ENCODE results near the gene ECE1. TPM values are rescaled to one million over a fixed set of nuclear protein-coding genes. Genes with fewer than 3 reads are reported as not detected.
"Not testable (repeated sequence)": the region's sequence is repeated elsewhere in the genome, so short reads cannot be mapped to it uniquely, and the experiment has no call there.

Gene ECE1
- total RNA-seq, 1 donor from 2014 or later = 209 TPM

DNA sequence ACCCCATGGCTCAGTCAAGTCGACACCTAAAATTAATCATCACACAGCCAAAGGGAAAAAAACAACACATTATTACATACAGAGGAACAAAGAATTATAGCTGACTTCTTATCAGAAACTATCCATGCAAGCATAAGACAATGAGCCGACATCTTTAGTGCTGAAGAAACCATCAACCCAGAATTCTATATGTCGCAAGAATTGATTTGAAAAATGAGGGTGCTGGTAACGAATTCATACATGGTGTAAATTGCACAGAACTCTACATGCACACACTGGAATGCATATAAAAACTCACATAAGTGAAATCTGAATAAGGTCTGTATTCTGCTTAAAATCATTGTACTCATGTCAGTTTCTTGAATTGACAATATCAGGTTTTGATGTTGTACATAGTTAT lies 88.6 kb downstream of the ECE1 start:
- H3K27me3 Mint-ChIP-seq = peaks cover under 1% of the 10 kb centered on the region

DNA sequence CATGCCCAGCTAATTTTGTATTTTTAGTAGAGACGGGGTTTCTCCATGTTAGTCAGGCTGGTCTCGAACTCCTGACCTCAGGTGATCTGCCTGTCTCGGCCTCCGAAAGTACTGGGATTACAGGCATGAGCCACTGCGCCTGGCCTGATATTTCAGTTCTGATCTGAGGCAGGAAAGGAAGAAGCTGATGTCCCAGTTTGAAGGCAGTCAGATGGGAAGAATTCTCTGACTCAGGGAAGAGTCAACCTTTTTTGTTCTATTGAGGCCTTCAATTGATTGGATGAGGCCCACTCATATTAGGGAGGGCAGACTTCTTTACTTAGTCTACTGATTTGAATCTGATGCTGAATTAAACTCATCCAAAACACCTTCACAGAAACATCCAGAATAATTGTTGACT lies 89.0 kb downstream of the ECE1 start:
- intact Hi-C loops (cut with micrococcal nuclease); H3K27ac Mint-ChIP-seq; H3K4me3 Mint-ChIP-seq; H3K9me3 Mint-ChIP-seq; H3K4me1 Mint-ChIP-seq; CTCF ChIA-PET; H3K36me3 Mint-ChIP-seq (ENCODE audit: low read depth); POLR2A ChIA-PET; H3K27me3 Mint-ChIP-seq; DNase-seq; ATAC-seq (ENCODE audit: low read depth): not testable (repeated sequence)

More for the DNA sequence above, 88.6 kb downstream of the ECE1 start:
- no peaks in the 10 kb centered on the region for H3K4me1 Mint-ChIP-seq
- no peak for DNase-seq
- ChIA-PET POLR2A (no interaction called here), CTCF (no interaction called here)
- H3K9me3 Mint-ChIP-seq = no peaks in the 10 kb centered on the region
- TF ChIP-seq, protein P1, sequence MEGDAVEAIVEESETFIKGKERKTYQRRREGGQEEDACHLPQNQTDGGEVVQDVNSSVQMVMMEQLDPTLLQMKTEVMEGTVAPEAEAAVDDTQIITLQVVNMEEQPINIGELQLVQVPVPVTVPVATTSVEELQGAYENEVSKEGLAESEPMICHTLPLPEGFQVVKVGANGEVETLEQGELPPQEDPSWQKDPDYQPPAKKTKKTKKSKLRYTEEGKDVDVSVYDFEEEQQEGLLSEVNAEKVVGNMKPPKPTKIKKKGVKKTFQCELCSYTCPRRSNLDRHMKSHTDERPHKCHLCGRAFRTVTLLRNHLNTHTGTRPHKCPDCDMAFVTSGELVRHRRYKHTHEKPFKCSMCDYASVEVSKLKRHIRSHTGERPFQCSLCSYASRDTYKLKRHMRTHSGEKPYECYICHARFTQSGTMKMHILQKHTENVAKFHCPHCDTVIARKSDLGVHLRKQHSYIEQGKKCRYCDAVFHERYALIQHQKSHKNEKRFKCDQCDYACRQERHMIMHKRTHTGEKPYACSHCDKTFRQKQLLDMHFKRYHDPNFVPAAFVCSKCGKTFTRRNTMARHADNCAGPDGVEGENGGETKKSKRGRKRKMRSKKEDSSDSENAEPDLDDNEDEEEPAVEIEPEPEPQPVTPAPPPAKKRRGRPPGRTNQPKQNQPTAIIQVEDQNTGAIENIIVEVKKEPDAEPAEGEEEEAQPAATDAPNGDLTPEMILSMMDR (IDR thresholded peaks at IDR 0.05) = no peak
- H3K27ac Mint-ChIP-seq = no peak overlapping the region
- H3K36me3 Mint-ChIP-seq (ENCODE audit: low read depth) = no peaks in the 10 kb centered on the region
- no peak overlapping the region for H3K4me3 Mint-ChIP-seq
- no peak for ATAC-seq (ENCODE audit: low read depth)
- intact Hi-C loops (cut with micrococcal nuclease) = no loop called here

DNA sequence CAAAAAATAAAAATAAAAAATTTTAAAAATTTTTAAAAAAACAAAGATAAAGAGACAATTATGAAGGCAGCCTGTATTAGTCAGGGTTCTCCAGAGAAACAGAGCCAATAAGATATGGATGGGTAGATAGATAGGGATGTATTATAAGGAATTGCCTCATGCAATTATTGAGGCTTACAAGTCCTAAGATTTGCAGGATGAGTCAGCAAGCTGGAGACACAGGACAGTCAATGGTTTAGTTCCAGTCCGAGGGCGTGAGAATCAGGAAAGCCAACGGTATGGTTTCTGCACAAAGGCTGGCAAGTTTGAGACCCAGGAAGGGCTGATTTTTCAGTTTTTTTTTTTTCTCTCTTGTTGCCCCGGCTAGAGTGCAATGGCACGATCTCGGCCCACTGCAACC lies 89.5 kb downstream of the ECE1 start:
- intact Hi-C loops (cut with micrococcal nuclease) = no loop called here
- no peak overlapping the region for H3K4me3 Mint-ChIP-seq
- peaks cover 4% of the 10 kb centered on the region for H3K27me3 Mint-ChIP-seq
- no peak overlapping the region for H3K27ac Mint-ChIP-seq
- TF ChIP-seq, protein P1 (IDR thresholded peaks at IDR 0.05) = no peak
- DNase-seq = no peak
- no peaks in the 10 kb centered on the region for H3K9me3 Mint-ChIP-seq
- ATAC-seq (ENCODE audit: low read depth) = no peak
- H3K36me3 Mint-ChIP-seq (ENCODE audit: low read depth) = no peaks in the 10 kb centered on the region
- ChIA-PET CTCF (no interaction called here), POLR2A (no interaction called here)
- H3K4me1 Mint-ChIP-seq = no peaks in the 10 kb centered on the region

DNA sequence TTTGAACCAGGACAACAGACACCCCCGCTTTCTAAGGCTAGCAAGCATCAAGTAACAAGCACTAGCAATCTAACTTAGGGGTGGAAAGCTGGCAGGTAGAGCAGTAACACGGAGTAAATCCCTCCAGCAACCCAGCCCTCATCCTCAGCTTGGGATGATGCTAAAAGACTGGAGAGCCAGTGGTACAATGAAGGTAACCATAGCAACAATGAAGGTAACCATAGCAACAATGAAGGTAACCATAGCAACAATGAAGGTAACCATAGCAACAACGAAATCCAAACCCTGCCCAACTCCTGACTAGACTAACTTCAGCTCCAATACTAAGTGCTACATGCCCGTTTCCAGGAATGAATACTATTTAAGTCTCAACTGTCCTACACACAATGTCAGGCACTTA lies 91.3 kb downstream of the ECE1 start:
- Mint-ChIP-seq H3K27me3 (peaks cover 6% of the 10 kb centered on the region), H3K27ac (no peak overlapping the region), H3K4me3 (no peak overlapping the region), H3K9me3 (no peaks in the 10 kb centered on the region), H3K4me1 (no peaks in the 10 kb centered on the region), H3K36me3 (ENCODE audit: low read depth) (no peaks in the 10 kb centered on the region)
- TF ChIP-seq, protein P1 (IDR thresholded peaks at IDR 0.05) = no peak
- ATAC-seq (ENCODE audit: low read depth) (no peak), DNase-seq (no peak)
- CTCF ChIA-PET = interaction anchor here (1.1 kb wide), 1 partner anchor 217 kb away, joined by 3 read pairs; no protein-coding TSS in a partner anchor
- POLR2A ChIA-PET = no interaction called here
- intact Hi-C loops (cut with micrococcal nuclease) = loop anchor here (10.0 kb wide), 1 partner anchor 984 kb away; no protein-coding TSS in a partner anchor

DNA sequence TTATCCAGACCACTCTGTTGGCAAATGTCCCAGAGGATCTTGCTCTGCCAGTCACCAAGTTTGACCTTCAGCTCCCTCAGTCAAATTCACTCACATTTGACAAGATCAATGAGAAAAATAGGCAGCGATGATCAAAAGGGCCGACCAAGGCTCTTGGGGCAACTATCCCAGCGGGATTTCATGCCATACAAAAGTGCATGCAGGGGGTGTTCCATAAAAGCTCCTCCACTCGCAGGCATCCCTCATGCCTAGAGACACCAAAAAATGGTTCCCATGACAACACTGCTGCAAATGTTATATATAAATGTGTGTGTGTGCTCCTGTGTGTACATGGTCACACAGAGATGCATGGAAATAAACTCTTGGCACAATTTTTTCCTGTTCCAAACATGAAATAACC lies 97.4 kb downstream of the ECE1 start:
- H3K36me3 Mint-ChIP-seq (ENCODE audit: low read depth) = no peaks in the 10 kb centered on the region
- ATAC-seq (ENCODE audit: low read depth) = no peak
- intact Hi-C loops (cut with micrococcal nuclease) = loop anchor here (10.0 kb wide), 1 partner anchor 978 kb away; no protein-coding TSS in a partner anchor
- CTCF ChIA-PET = interaction anchor here (6.1 kb wide), 1 partner anchor 496 kb away, joined by 66 read pairs; no protein-coding TSS in a partner anchor
- no peak overlapping the region for H3K4me3 Mint-ChIP-seq
- H3K9me3 Mint-ChIP-seq = no peaks in the 10 kb centered on the region
- H3K27me3 Mint-ChIP-seq = peaks cover 11% of the 10 kb centered on the region
- no peak for DNase-seq
- TF ChIP-seq, protein P1 (IDR thresholded peaks at IDR 0.05) = no peak
- H3K4me1 Mint-ChIP-seq = no peaks in the 10 kb centered on the region
- no peak overlapping the region for H3K27ac Mint-ChIP-seq
- POLR2A ChIA-PET = no interaction called here

DNA sequence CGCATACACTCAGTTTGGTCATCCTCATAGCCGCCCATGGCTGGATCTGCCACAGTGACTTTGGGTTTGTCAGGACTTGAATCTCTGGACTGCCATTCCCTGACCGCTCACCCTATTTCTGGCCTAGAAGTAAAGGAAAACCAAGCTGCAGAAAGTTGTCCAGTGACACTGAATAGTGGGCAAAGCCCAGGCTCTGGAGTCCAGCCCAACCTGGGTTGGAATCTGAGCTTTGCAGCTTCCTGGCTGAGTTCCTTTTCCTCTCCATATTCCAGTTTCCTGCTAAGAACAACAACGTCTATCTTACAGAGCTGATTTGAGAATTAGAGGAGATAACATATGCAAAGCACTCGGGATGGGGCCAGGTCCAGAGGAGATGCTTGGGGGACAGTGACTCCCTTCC lies 98.0 kb downstream of the ECE1 start:
- H3K4me1 Mint-ChIP-seq = no peaks in the 10 kb centered on the region
- no peak for ATAC-seq (ENCODE audit: low read depth)
- H3K27me3 Mint-ChIP-seq = peaks cover 11% of the 10 kb centered on the region
- H3K27ac Mint-ChIP-seq = no peak overlapping the region
- intact Hi-C loops (cut with micrococcal nuclease) = loop anchor here (10.0 kb wide), 1 partner anchor 977 kb away; no protein-coding TSS in a partner anchor
- TF ChIP-seq, protein P1 (IDR thresholded peaks at IDR 0.05) = no peak
- POLR2A ChIA-PET = no interaction called here
- no peak overlapping the region for H3K4me3 Mint-ChIP-seq
- CTCF ChIA-PET = interaction anchor here (6.1 kb wide), 1 partner anchor 496 kb away, joined by 66 read pairs; no protein-coding TSS in a partner anchor
- no peak for DNase-seq
- no peaks in the 10 kb centered on the region for H3K9me3 Mint-ChIP-seq
- no peaks in the 10 kb centered on the region for H3K36me3 Mint-ChIP-seq (ENCODE audit: low read depth)

DNA sequence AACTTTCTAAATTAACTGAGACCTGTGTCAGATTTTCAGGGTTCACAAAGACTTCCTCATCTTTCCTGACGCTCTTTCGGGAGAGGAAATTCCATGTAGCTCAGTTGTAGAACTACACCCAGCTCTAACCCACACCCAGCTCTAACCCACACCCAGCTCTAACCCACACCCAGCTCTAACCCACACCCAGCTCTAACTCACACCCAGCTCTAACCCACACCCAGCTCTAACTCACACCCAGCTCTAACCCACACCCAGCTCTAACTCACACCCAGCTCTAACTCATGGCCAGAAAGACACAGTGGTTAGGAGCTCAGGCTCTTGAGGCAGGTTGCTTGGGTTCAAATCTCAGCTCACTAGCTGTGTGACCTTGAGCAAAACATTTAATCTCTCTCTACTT lies 99.5 kb downstream of the ECE1 start:
- ATAC-seq (ENCODE audit: low read depth); H3K4me1 Mint-ChIP-seq; H3K4me3 Mint-ChIP-seq; H3K36me3 Mint-ChIP-seq (ENCODE audit: low read depth); DNase-seq; H3K9me3 Mint-ChIP-seq; H3K27ac Mint-ChIP-seq; CTCF ChIA-PET; H3K27me3 Mint-ChIP-seq: not testable (repeated sequence)
- POLR2A ChIA-PET = interaction anchor here (0.7 kb wide), 2 partner anchors 507 to 570 kb away, joined by 3 to 10 read pairs; no protein-coding TSS in a partner anchor
- intact Hi-C loops (cut with micrococcal nuclease) = loop anchor here (10.0 kb wide), 1 partner anchor 976 kb away; no protein-coding TSS in a partner anchor
